ENCODE measurements around the gene ELOVL3. TPM values are rescaled to one million over a fixed set of nuclear protein-coding genes. Genes with fewer than 3 reads are reported as not detected.

Gene ELOVL3
- total and polyA plus RNA-seq, 2 of the 4 experiments (the other 2 are of a cell fraction), result 0.09 to 0.36 TPM

DNA sequence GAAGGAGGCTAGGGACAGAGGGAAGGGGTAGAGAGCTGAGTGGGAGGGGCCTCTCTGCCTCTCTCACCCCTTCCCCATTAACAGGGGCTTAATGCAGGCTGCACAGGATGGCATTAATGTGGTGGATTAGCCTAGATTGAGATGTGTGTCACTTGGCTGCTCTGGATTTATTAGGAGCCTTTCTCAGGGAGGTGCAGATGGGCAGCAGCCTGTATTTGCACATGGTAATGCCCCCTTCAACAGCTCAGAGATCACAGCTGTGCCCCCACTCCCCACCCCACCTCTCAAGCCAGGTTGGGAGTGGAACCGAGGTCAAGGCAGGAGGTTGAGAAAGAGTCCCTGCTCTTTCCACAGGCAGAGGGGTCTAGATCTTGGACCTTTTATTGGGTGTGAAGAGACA is 7.9 kb downstream of the ELOVL3 start:
- Histone ChIP-seq H3K4ac (ENCODE audit: low read depth, low read length) (no peak overlapping the region), H3K18ac (ENCODE audit: low read depth, low read length) (no peak overlapping the region), H2BK15ac (ENCODE audit: low read depth, low read length) (no peak overlapping the region), H3K9me3 (ENCODE audit: control insufficient read depth, insufficient read depth, low read length) (no peaks in the 10 kb centered on the region), H3K27me3 (ENCODE audit: control insufficient read depth, insufficient read depth, low read length) (peaks cover 46% of the 10 kb centered on the region), H3K23ac (ENCODE audit: low read depth, low read length) (no peak overlapping the region), H2AK9ac (replicated peaks; ENCODE audit: low read depth, low read length, poor library complexity) (peak overlapping the region; percentile 19), H2BK120ac (ENCODE audit: low read depth, low read length) (no peak overlapping the region), H3K56ac (ENCODE audit: extremely low read depth, insufficient read depth, low read length) (no peak overlapping the region), H2BK20ac (ENCODE audit: low read depth, low read length) (no peak overlapping the region), H4K8ac (ENCODE audit: low read depth in 2 of 2, low read length in 2 of 2) (no peak overlapping the region), H3K4me3 (ENCODE audit: insufficient read depth, low read depth, low read length) (no peak overlapping the region), H2AFZ (replicated peaks; ENCODE audit: low read length, poor library complexity) (no peak overlapping the region), H3K27ac (ENCODE audit: insufficient read depth, low read length) (no peak overlapping the region), H3K4me1 (ENCODE audit: control insufficient read depth, insufficient read depth, low read length) (peaks cover 2% of the 10 kb centered on the region; the same call in 1 of the 2 replicates), H3K36me3 (ENCODE audit: control insufficient read depth, insufficient read depth, low read length) (no peaks in the 10 kb centered on the region), H3K79me1 (ENCODE audit: low read depth in 1 of 2, low read length in 2 of 2) (no peaks in the 10 kb centered on the region), H2AK5ac (ENCODE audit: low read depth, low read length) (no peak overlapping the region), H3K9ac (ENCODE audit: low read depth, low read length) (no peak overlapping the region), H4K20me1 (ENCODE audit: insufficient read depth, low read length) (peaks cover 10% of the 10 kb centered on the region), H3K9me1 (ENCODE audit: insufficient read depth, low read length) (0 out of 2 replicates have a peak, but pooled peaks cover 7% of the 10 kb centered on the region), H3K14ac (replicated peaks; ENCODE audit: low read depth, low read length) (no peak overlapping the region), H4K5ac (ENCODE audit: low read depth, low read length) (no peak overlapping the region), H2BK5ac (ENCODE audit: low read depth, low read length, poor library complexity, severe bottlenecking) (no peak overlapping the region), H4K91ac (ENCODE audit: insufficient read depth, low read depth, low read length) (no peak overlapping the region), H3K4me2 (ENCODE audit: low read depth, low read length) (no peak overlapping the region)
- DNase-seq (no peak), ATAC-seq (ENCODE audit: low read depth) (no peak)
- TF ChIP-seq CEBPB (IDR thresholded peaks at IDR 0.05; ENCODE audit: low read depth, low read length), result no peak
- TF ChIP-seq MXI1 (IDR thresholded peaks at IDR 0.05; ENCODE audit: borderline replicate concordance, low read depth, low read length), result no peak
- no peak for TF ChIP-seq MAZ (IDR thresholded peaks at IDR 0.05; ENCODE audit: borderline replicate concordance, low read depth, low read length)
- no peak for TF ChIP-seq POLR2A (IDR thresholded peaks at IDR 0.05; ENCODE audit: low read depth, low read length)
- TF ChIP-seq SMC3 (IDR thresholded peaks at IDR 0.05; ENCODE audit: low read depth, low read length), result no peak
- no peak for TF ChIP-seq RCOR1 (IDR thresholded peaks at IDR 0.05; ENCODE audit: insufficient replicate concordance, low read length)
- TF ChIP-seq BHLHE40 (IDR thresholded peaks at IDR 0.05; ENCODE audit: low read depth, low read length), result no peak
- TF ChIP-seq RFX5 (IDR thresholded peaks at IDR 0.05; ENCODE audit: low read depth, low read length), result no peak
- TF ChIP-seq MAFK (IDR thresholded peaks at IDR 0.05; ENCODE audit: low read depth, low read length), result no peak
- dilution Hi-C loops (cut with HindIII; ENCODE audit: low sequenced_read_pairs, unreplicated experiment) (no loop called here), in situ Hi-C loops (cut with MboI; ENCODE audit: low sequenced_read_pairs) (no loop called here), intact Hi-C loops (cut with micrococcal nuclease) (no loop called here)
- POLR2A ChIA-PET (ENCODE audit: unreplicated experiment), result no interaction called here
- BruUV-seq (replicated peaks), result no TSS peak
- WGBS, 2 experiments (ENCODE audit: extremely low coverage in 2 of 2, insufficient read length in 1 of 2), result no CpG with 5 or more reads among the region's 1 CpG
- CTCF ChIA-PET, result no interaction called here

Measured in IMR-90 (cell line).